ENCODE data around the gene GLTPD2.

GRCh38 chr17:4823373-4824089, 34.8 kb downstream of the GLTPD2 start:
- TF ChIP-seq, protein P1, sequence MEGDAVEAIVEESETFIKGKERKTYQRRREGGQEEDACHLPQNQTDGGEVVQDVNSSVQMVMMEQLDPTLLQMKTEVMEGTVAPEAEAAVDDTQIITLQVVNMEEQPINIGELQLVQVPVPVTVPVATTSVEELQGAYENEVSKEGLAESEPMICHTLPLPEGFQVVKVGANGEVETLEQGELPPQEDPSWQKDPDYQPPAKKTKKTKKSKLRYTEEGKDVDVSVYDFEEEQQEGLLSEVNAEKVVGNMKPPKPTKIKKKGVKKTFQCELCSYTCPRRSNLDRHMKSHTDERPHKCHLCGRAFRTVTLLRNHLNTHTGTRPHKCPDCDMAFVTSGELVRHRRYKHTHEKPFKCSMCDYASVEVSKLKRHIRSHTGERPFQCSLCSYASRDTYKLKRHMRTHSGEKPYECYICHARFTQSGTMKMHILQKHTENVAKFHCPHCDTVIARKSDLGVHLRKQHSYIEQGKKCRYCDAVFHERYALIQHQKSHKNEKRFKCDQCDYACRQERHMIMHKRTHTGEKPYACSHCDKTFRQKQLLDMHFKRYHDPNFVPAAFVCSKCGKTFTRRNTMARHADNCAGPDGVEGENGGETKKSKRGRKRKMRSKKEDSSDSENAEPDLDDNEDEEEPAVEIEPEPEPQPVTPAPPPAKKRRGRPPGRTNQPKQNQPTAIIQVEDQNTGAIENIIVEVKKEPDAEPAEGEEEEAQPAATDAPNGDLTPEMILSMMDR (IDR thresholded peaks at IDR 0.05), result no peak
- no peak for TF ChIP-seq EZH2 (IDR thresholded peaks at IDR 0.05; ENCODE audit: borderline replicate concordance, insufficient read depth, low read depth, low read length, poor library complexity, severe bottlenecking)
